Stimulated activated CD8-positive, alpha-beta memory T cell treated with anti-CD3 and anti-CD28 coated beads, Interleukin-12 subunit alpha, Interleukin-12 subunit beta, amount 100 ng/mL, for 24 hours (primary cell): ENCODE data around the gene NLRP1.
A peak's percentile ranks its signal among the peaks of the same experiment; 100 is the strongest.

Experiments
- DNase-seq: peaks from one replicate; pipeline ENCODE4 v3.0.0-alpha.2; 2020; ENCODE audit errors: extremely low read depth

Gene NLRP1

DNA sequence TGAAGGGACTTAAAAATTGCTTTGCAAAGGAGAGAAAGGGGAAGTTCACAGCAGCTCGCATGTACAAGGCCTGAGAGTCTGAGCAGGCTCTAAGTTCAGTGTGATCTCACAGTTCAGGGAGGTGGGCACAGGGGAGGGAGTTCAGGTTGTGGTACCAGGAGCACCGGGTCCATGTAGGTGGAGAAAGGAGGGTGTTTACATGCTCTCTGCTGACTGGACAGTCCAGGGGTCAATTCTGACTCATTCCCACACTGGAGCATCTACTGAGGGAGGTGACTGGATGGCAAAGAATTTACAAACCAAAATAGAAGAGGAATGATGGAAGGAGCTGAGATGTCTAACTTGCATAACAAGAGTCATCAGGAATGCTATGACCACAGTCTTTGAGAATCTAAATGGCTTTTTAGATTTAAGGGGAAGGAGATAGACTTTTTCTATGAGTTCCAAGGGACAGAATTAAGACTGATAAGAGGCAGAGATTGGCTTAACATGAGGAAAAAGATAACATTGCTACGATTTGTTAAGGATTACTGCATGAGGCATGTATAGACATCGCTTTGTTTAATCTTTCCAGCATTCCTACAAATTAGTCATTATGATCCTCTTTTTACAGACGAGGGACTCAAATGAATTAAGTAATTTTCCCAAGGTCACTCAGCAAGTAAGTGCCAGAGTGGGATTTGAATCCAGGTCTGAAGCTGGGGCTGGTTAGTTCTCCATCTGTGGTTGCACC is 68.1 kb downstream of the NLRP1 start:
- DNase-seq = no peak

- no peak for DNase-seq
Observed at GRCh38 chr17:5514976-5515375, 69.3 kb downstream of the NLRP1 start.

DNA sequence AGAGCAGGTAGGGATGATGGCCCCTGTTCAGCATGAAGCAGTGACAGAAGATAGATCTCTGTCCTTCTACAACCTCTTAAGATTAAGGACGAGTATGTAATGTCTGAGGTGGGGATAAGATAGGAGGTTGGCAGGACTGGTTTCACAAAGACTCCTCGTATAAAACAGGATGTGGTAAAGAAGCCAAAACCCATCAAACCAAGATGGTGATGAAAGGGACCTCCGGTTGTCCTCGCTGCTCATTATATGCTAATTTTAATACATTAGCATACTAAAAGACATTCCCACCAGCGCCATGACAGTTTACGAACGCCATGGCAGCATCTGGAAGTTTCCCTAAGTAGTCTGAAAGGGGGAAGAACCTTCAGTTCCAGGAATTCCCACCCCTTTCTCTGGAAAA is 70.7 kb downstream of the NLRP1 start:
- DNase-seq = no peak

GRCh38 chr17:5511401-5512225 is 72.7 kb downstream of the NLRP1 start:
- DNase-seq = no peak

GRCh38 chr17:5510771-5511170 is 73.5 kb downstream of the NLRP1 start:
- DNase-seq = no peak

DNA sequence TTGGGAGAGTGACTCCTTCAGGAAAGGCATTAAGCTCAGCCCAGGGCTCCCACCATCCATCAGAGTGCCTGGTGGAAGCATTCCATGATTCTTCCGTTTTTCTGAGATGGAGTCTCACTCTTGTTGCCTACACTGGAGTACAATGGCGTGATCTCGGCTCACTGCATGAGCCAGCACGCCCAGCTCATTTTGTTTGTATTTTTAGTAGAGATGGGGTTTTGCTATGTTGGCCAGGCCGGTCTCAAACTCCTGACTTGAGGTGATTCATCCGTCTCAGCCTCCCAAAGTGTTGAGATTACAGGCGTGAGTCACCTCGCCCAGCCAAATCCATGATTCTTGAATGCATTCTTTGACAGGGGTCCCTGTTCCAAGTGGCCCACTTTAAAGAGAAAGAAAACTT is 74.8 kb downstream of the NLRP1 start:
- no peak for DNase-seq

DNA sequence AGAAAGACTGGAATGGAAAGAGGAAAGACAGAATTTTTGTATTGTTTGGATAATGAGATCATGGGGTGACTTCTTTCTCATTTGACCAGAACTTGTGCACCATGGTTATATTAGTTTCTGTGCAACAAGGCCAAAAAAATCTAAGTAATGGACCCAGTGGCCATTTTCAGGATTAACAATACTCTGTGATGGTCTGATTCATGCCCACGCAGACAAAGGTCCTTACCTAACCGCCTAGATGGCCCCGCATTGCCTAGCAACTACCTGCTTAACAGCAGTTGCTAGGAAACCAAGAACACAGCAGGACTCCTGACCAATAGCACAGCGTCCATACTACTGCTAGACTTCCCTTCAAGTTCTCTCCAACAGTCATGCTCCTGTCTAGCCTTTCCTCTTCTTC is 75.5 kb downstream of the NLRP1 start:
- DNase-seq = no peak

- no peak for DNase-seq
Observed at GRCh38 chr17:5506307-5506706, 78.0 kb downstream of the NLRP1 start.

DNA sequence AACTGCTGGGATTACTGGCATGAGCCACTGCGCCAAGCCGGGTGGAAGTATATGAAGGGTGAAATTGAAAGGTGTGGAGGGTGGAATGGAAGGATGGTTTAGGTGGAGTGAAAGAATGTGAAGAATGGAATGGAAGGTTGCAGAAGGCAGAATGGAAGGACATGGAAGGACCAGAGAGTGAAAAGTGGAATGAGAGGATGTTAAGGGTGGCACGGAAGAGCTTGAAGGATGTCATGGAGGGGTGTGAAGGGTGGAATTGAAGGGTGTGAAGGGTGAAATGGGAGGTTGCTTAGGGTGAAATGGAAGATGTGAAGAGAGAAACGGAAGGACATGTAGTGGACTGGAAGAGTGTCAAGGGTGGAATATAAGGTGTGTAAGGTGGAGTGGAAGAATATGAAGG is 81.8 kb downstream of the NLRP1 start:
- no peak for DNase-seq

DNA sequence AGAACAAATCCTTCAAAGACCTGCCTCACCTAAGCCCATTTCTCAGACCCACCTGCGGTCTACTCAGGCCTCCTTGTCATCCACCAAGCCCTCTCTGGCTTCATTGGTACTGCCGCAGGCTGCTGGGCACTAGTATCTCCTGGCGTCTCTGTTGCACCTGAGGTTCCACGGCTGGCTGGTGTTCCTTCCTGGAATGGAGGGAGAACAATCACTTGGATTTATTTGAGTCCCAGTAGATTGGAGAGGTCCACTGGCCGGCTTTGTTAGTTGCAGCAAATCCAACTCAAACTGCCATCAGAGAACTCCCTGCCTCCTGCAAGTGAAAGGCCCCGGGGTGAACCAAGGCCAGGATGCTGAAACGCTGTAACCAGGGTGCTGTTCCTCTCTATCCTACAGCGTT is 82.6 kb downstream of the NLRP1 start:
- DNase-seq = no peak

DNA sequence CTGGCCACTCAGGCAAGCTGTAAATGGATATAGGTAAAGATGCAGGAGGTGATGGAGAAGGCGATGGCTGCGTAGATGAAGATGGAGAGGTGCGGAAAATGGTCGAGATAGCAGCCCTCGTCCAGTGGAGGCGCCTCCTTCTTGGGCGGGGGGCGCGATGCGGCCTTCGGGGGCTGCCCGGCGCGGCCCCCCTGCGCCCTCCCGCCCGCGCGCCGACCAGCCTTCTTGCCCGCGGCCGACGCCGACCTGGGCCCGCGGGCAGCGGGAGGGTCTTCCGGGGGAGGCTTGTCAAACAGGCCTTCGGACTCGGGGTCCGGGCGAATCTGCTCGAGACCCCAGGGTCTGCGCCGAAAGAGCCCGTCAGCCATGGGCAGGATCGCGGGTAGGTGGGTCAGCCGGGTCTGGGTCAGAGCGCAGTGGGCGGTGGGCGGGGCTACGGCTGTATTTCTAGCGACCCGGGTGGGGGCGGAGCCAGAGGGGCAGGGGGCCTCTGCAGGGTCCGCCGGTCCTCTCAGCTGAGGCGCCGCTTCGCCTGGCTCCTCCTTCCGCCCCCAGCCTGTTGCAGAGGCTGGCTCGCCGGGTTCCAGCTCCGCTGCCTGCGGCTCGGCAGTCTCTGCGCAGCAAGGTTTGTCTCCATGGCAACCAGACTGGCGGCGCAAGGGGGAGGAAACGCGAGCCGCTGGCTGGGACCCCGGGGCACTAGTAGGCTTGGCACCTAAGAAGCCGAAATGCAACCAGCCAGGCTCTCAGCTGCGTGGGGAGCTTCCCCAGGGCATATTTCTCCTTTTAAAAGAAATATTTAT is 83.5 kb downstream of the NLRP1 start:
- DNase-seq = peak; percentile 50

- DNase-seq = no peak
Observed at GRCh38 chr17:5500247-5500588, 84.1 kb downstream of the NLRP1 start.

DNA sequence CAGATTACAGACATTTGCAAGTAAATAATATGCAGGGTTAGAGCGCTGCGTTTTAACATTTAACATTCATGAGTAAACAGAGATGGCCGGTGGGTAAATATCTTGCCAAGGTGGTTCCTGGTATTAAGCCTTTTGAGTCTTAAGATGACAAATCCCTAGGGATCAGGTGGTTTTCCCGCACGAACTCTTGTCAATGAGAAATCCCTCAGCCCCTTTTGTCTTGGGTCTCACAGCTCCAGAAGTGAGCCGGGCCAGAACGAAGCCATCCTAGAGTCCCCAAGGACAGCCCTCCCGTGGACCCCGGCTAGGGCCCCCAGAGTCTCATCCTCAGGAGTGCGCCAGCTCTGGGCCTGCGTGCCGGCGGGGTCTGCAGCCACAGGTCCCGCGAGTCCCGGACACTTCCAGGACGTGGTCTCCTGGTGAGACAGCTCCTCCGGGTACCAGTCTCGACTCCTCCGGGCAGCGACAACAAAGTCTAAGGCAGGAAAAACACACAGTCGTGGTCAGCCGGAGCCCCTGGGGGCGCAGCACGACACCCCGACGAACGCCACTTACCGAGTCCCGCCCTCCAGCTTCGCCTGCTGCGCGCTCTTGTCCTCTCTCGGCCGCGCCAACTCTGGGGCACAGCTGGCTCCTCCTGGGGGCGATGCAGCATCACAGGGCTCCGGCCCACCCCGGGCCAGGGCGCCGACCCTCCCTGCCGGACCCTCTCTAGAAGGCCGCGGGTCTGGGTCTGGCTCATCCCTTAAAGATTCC is 84.7 kb downstream of the NLRP1 start:
- DNase-seq = no peak

DNA sequence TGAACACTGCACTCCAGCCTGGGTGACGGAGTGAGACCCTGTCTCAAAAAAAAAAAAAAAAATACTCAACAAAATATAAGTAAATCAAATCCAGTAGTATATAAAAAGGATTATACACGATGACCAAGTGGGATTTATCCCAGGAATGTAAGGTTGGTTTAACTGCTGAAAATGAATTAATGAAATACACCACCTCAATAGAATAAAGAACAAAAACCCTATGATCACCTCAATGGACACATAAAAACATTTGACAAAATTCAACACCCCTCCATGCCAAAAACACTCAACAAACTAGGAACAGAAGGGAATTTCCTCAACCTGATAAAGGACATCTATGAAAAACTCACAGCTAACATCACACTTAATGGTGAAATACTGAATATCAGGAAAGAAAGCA is 91.3 kb downstream of the NLRP1 start:
- DNase-seq = no peak

DNA sequence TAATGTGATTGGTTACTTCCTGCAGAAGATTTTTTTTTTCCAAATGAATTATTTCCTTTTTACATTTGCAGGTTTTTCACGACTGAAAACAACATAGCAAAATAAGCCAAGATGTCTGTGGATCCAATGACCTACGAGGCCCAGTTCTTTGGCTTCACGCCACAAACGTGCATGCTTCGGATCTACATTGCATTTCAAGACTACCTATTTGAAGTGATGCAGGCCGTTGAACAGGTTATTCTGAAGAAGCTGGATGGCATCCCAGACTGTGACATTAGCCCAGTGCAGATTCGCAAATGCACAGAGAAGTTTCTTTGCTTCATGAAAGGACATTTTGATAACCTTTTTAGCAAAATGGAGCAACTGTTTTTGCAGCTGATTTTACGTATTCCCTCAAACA is 95.6 kb downstream of the NLRP1 start:
- DNase-seq = no peak

GRCh38 chr17:5486206-5487124 is 97.8 kb downstream of the NLRP1 start, which contains the start of gene MIS12:
TSS of gene MIS12 (plus strand) at chr17:5486566. CDS start at chr17:5488863, 2,297 bp downstream.
- peak; percentile 96 for DNase-seq

GRCh38 chr17:5485270-5486205 is 98.8 kb downstream of the NLRP1 start, which contains the start of gene DERL2:
TSS of gene DERL2 (minus strand) at chr17:5486178. CDS start at chr17:5486161, 17 bp downstream.
- no peak for DNase-seq

- DNase-seq = no peak
Observed at GRCh38 chr17:5481451-5481850, 102.9 kb downstream of the NLRP1 start.

DNA sequence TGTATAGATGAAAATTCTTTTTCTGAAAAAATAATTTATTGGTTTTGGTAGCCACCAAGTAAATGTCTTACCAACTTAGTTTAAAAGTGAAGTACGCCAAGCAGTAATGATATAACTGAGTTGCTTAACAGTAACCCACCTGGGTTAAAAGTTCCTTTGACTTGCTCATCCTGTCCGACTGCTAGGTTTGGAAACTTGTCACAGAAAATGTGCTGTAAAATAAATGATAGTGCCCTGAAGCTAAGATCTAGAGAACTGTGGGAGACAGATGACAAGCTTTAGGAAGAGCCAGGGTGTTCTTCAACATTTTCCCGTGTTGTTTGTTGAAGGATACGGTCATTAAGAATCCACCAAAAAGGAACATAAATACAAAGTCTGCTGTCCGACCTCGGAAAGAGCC is 103.3 kb downstream of the NLRP1 start:
- no peak for DNase-seq
